Loucy (cell line): ENCODE data around the gene CYTH4.

Experiments used
- CTCF ChIP-seq: fragments of 200-600 bp; sonication (generic); conservative IDR thresholded peaks from 2 replicates; pipeline ENCODE4 v1.5.1; 2014; ENCODE audit warnings: mild to moderate bottlenecking, antibody characterized with exemption, low read length
- EZH2phosphoT487 ChIP-seq: fragments of 200-600 bp; IDR thresholded peaks from 2 replicates; pipeline ENCODE4 v1.6.1; 2018; ENCODE audit warnings: antibody characterized with exemption, mild to moderate bottlenecking, moderate library complexity, borderline replicate concordance

DNA sequence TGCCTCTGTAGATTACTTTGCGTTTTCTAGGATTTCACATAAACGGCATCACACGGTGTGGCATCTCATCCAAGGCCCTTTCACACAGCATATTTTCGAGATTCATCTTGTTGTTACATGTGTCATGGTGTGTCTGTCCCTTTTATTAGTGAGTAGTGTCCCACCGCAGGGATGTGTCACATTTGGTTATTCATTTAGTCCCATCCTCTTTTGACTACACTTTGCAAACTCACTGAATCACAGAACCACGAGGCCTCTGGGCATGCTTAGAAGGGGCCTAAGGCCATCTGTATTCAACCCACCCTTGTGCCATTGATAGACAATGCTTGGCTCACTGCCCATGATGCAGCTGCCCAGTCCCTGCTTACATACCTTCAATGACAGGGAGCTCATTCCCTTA, 34.1 kb upstream of the CYTH4 start:
- TF ChIP-seq EZH2phosphoT487 (no peak), CTCF (no peak)
